Panc1 (cell line): ENCODE measurements around the gene WHRN. TPM values are rescaled to one million over a fixed set of nuclear protein-coding genes. Genes with fewer than 3 reads are reported as not detected.

ENCODE experiments used
- ATAC-seq: fragments of 200-7000 bp; cut with Tn5 transposase; 2 replicates; pipeline ENCODE4 v1.9.1; 2020; ENCODE audit warnings: mild to moderate bottlenecking, moderate library complexity
- BruUV-seq: library from RNA; stranded (reverse); fragments of 400-500 nt; replicated peaks from 2 replicates; lab custom pipeline; 2021; lab: Mats Ljungman, UMichigan
- CTCF ChIA-PET: fragments of 300-600 bp; sonication (Branson Sonifier 250); formaldehyde crosslinking; loops from one replicate; lab custom pipeline; 2022; ENCODE audit warnings: antibody characterized with exemption; lab: Charles Lee
- POLR2A ChIA-PET: fragments of 300-600 bp; sonication (Branson Sonifier 250); formaldehyde crosslinking; loops from one replicate; lab custom pipeline; 2022; ENCODE audit warnings: antibody characterized with exemption; lab: Charles Lee
- DNase-seq: peaks from one replicate; pipeline ENCODE4 v3.0.0-alpha.2; 2010; ENCODE audit warnings: low read depth, low spot score
- H3K27ac ChIP-seq: 2 replicates; pipeline ENCODE4 v1.5.1; 2011; ENCODE audit warnings: mild to moderate bottlenecking, low read length, inconsistent platforms
- H3K27me3 ChIP-seq: fragments of 200-500 bp; sonication (Bioruptor generic); 2 replicates; pipeline ENCODE4 v1.6.0; 2014; ENCODE audit warnings: low read length, inconsistent platforms; ENCODE audit not compliant: control insufficient read depth, insufficient read depth
- H3K36me3 ChIP-seq: fragments of 200-500 bp; sonication (Bioruptor generic); 2 replicates; pipeline ENCODE4 v1.5.1; 2014; ENCODE audit warnings: inconsistent platforms, mild to moderate bottlenecking, low read length, moderate library complexity; ENCODE audit not compliant: control insufficient read depth, insufficient read depth
- H3K4me1 ChIP-seq: 2 replicates; pipeline ENCODE4 v1.5.1; 2011; ENCODE audit warnings: inconsistent platforms, mild to moderate bottlenecking, low read length, moderate library complexity; ENCODE audit not compliant: control insufficient read depth, insufficient read depth
- H3K4me3 ChIP-seq, 2 experiments: 2 replicates each; pipeline ENCODE4 v1.5.1; 2011 to 2012; ENCODE audit warnings: low read depth in 2 of 2, low read length in 2 of 2, mild to moderate bottlenecking in 2 of 2, inconsistent platforms in 1 of 2, moderate library complexity in 1 of 2
- H3K9me3 ChIP-seq: fragments of 200-500 bp; sonication (Bioruptor generic); 2 replicates; pipeline ENCODE4 v1.5.1; 2014; ENCODE audit warnings: low read depth, mild to moderate bottlenecking, inconsistent platforms, low read length, moderate library complexity; ENCODE audit not compliant: control insufficient read depth, insufficient read depth
- CTCF ChIP-seq: fragments of 450-650 bp; IDR thresholded peaks from 2 replicates; pipeline ENCODE4 v1.5.1; 2017; ENCODE audit warnings: mild to moderate bottlenecking
- POLR2AphosphoS5 ChIP-seq: IDR thresholded peaks from 2 replicates; pipeline ENCODE4 v1.6.1; 2012; ENCODE audit warnings: mild to moderate bottlenecking, low read depth, low read length, moderate library complexity
- REST ChIP-seq, 2 experiments: IDR thresholded peaks; 2 replicates each; pipeline ENCODE4 v1.6.1; 2011 to 2012; ENCODE audit warnings: low read depth in 2 of 2, control low read depth in 1 of 2, low read length in 1 of 2, mild to moderate bottlenecking in 1 of 2, moderate library complexity in 1 of 2; ENCODE audit not compliant: insufficient read depth in 1 of 2
- SIN3A ChIP-seq: IDR thresholded peaks from 2 replicates; pipeline ENCODE4 v1.6.1; 2012; ENCODE audit warnings: low read depth, mild to moderate bottlenecking, low read length, moderate library complexity, borderline replicate concordance; ENCODE audit not compliant: insufficient read depth
- TCF7L2 ChIP-seq: IDR thresholded peaks from 2 replicates; pipeline ENCODE4 v1.6.1; 2011; ENCODE audit warnings: mild to moderate bottlenecking, low read depth, low read length, inconsistent platforms
- in situ Hi-C: cut with HindIII; loops from 2 replicates; pipeline ENCODE4 v1.10.0; 2016; ENCODE audit warnings: low sequenced_read_pairs, low pct_unique_long_range_greater_than_20kb
- intact Hi-C: fragments of 100-400 bp; cut with micrococcal nuclease; formaldehyde crosslinking; loops from one replicate; pipeline ENCODE4 v1.10.0; 2022; ENCODE audit not compliant: unreplicated experiment
- total RNA-seq: library from RNA; stranded (reverse); gene quantifications from one replicate; pipeline ENCODE4 v1.2.1, GENCODE V29; 2021; ENCODE audit not compliant: unreplicated experiment

The WHRN gene
- total RNA-seq, 1 experiment from 2014 or later = 18.0 TPM

GRCh38 chr9:114363424-114363823 lies 141.8 kb downstream of the WHRN start:
- Histone ChIP-seq H3K4me1 (peaks cover 3% of the 10 kb centered on the region), H3K27ac (no peak overlapping the region), H3K4me3 (no peak overlapping the region), H3K27me3 (no peaks in the 10 kb centered on the region), H3K9me3 (no peaks in the 10 kb centered on the region), H3K36me3 (no peaks in the 10 kb centered on the region)
- ChIA-PET POLR2A (no interaction called here), CTCF (no interaction called here)
- no TSS peak for BruUV-seq
- in situ Hi-C loops (no loop called here), intact Hi-C loops (no loop called here)
- TF ChIP-seq TCF7L2 (no peak), REST (IDR thresholded peaks at IDR 0.05; ENCODE audit: insufficient read depth in 1 of 2, low read depth in 2 of 2, low read length in 1 of 2) (no peak), CTCF (no peak), POLR2AphosphoS5 (no peak), SIN3A (no peak)
- ATAC-seq = no peak
- DNase-seq = no peak

GRCh38 chr9:114362394-114362793 lies 142.9 kb downstream of the WHRN start:
- no peak overlapping the region for H3K27ac ChIP-seq
- ChIA-PET CTCF (no interaction called here), POLR2A (no interaction called here)
- intact Hi-C loops (no loop called here), in situ Hi-C loops (no loop called here)
- no peaks in the 10 kb centered on the region for H3K27me3 ChIP-seq
- DNase-seq = no peak
- TF ChIP-seq SIN3A (no peak), TCF7L2 (no peak), REST (IDR thresholded peaks at IDR 0.05; ENCODE audit: insufficient read depth in 1 of 2, low read depth in 2 of 2, low read length in 1 of 2) (no peak), POLR2AphosphoS5 (no peak), CTCF (no peak)
- H3K4me1 ChIP-seq = peaks cover 3% of the 10 kb centered on the region
- no TSS peak for BruUV-seq
- no peak overlapping the region for H3K4me3 ChIP-seq
- no peak for ATAC-seq
- no peaks in the 10 kb centered on the region for H3K36me3 ChIP-seq
- H3K9me3 ChIP-seq = no peaks in the 10 kb centered on the region
